HEK293 (cell line): ENCODE results near the gene MKLN1.
A peak's percentile ranks its signal among the peaks of the same experiment; 100 is the strongest.

Experiments used
- CTCF ChIA-PET: fragments of 350-600 bp; formaldehyde crosslinking; extraction: SDS; loops from one replicate; lab custom pipeline; 2021; ENCODE audit warnings: antibody characterized with exemption; lab: Yijun Ruan, JAX
- POLR2A ChIA-PET: fragments of 300-600 bp; formaldehyde crosslinking; extraction: SDS; loops from one replicate; lab custom pipeline; 2020; ENCODE audit warnings: antibody characterized with exemption, inconsistent platforms; lab: Yijun Ruan, JAX
- H3K27ac ChIP-seq: fragments of 200-500 bp; sonication (Bioruptor generic); 2 replicates; pipeline ENCODE4 v1.5.1; 2014; ENCODE audit warnings: low read depth, low read length, control low read depth, inconsistent platforms; ENCODE audit errors: extremely low read depth
- H3K36me3 ChIP-seq, 2 experiments: fragments of 200-500 bp in 1 of 2; sonication (Bioruptor generic) in 1 of 2; 1 replicate in 1 of 2; 2 replicates in 1 of 2; pipeline ENCODE4 v1.5.1; 2014 to 2017; ENCODE audit warnings: inconsistent platforms in 2 of 2, low read length in 2 of 2; ENCODE audit not compliant: control insufficient read depth in 2 of 2, insufficient read depth in 1 of 2
- H3K4me1 ChIP-seq: fragments of 200-500 bp; sonication (Bioruptor generic); 2 replicates; pipeline ENCODE4 v1.5.1; 2014; ENCODE audit warnings: mild to moderate bottlenecking, low read length, inconsistent platforms; ENCODE audit not compliant: control insufficient read depth, insufficient read depth
- H3K4me3 ChIP-seq: 2 replicates; pipeline ENCODE4 v1.5.1; 2011; ENCODE audit warnings: low read depth, mild to moderate bottlenecking, control low read depth, low read length, moderate library complexity
- H3K9me3 ChIP-seq: fragments of 200-500 bp; sonication (Bioruptor generic); 2 replicates; pipeline ENCODE4 v1.5.1; 2014; ENCODE audit warnings: low read depth, low read length, inconsistent platforms; ENCODE audit not compliant: control insufficient read depth, insufficient read depth
- GLIS1 ChIP-seq: fragments of 450-650 bp; formaldehyde crosslinking; IDR thresholded peaks from 2 replicates; pipeline ENCODE4 v1.5.1; 2016; ENCODE audit warnings: missing biosample characterization, missing genetic modification characterization
- KLF10 ChIP-seq: fragments of 450-650 bp; IDR thresholded peaks from 2 replicates; pipeline ENCODE4 v1.5.1; 2018; ENCODE audit warnings: missing biosample characterization, mild to moderate bottlenecking, missing genetic modification characterization
- OVOL3 ChIP-seq: fragments of 450-650 bp; formaldehyde crosslinking; IDR thresholded peaks from 2 replicates; pipeline ENCODE4 v1.5.1; 2016; ENCODE audit warnings: missing biosample characterization, missing genetic modification characterization
- WT1 ChIP-seq: fragments of 450-650 bp; formaldehyde crosslinking; IDR thresholded peaks from 2 replicates; pipeline ENCODE4 v1.5.1; 2016; ENCODE audit warnings: missing biosample characterization, missing genetic modification characterization
- ZBTB17 ChIP-seq: fragments of 450-650 bp; formaldehyde crosslinking; IDR thresholded peaks from 2 replicates; pipeline ENCODE4 v1.5.1; 2016; ENCODE audit warnings: missing biosample characterization, missing genetic modification characterization
- ZNF184 ChIP-seq: fragments of 450-650 bp; IDR thresholded peaks from 2 replicates; pipeline ENCODE4 v1.5.1; 2018; ENCODE audit warnings: missing biosample characterization, mild to moderate bottlenecking, missing genetic modification characterization
- ZNF2 ChIP-seq: fragments of 450-650 bp; formaldehyde crosslinking; IDR thresholded peaks from 2 replicates; pipeline ENCODE4 v1.5.1; 2016; ENCODE audit warnings: missing biosample characterization, missing genetic modification characterization
- ZNF221 ChIP-seq: fragments of 450-650 bp; formaldehyde crosslinking; IDR thresholded peaks from 2 replicates; pipeline ENCODE4 v1.5.1; 2017; ENCODE audit warnings: missing biosample characterization, missing genetic modification characterization, borderline replicate concordance
- ZNF23 ChIP-seq: fragments of 450-650 bp; formaldehyde crosslinking; IDR thresholded peaks from 2 replicates; pipeline ENCODE4 v1.5.1; 2016; ENCODE audit warnings: missing biosample characterization, missing genetic modification characterization, borderline replicate concordance
- ZNF274 ChIP-seq, 2 experiments: fragments of 200-500 bp in 1 of 2; fragments of 450-650 bp in 1 of 2; sonication (Bioruptor generic) in 1 of 2; formaldehyde crosslinking in 1 of 2; IDR thresholded peaks; 2 replicates each; pipeline versions ENCODE4 v1.5.1 to v1.6.1; 2014 to 2016; ENCODE audit warnings: borderline replicate concordance in 1 of 2, inconsistent platforms in 1 of 2, low read length in 1 of 2, missing biosample characterization in 1 of 2, missing genetic modification characterization in 1 of 2
- ZNF394 ChIP-seq: fragments of 450-650 bp; formaldehyde crosslinking; IDR thresholded peaks from 2 replicates; pipeline ENCODE4 v1.5.1; 2016; ENCODE audit warnings: missing biosample characterization, missing genetic modification characterization, mild to moderate bottlenecking, moderate library complexity, borderline replicate concordance
- ZNF423 ChIP-seq: fragments of 450-650 bp; formaldehyde crosslinking; IDR thresholded peaks from 2 replicates; pipeline ENCODE4 v1.5.1; 2016; ENCODE audit warnings: missing biosample characterization, missing genetic modification characterization
- ZNF501 ChIP-seq: fragments of 450-650 bp; formaldehyde crosslinking; IDR thresholded peaks from 2 replicates; pipeline ENCODE4 v1.5.1; 2016; ENCODE audit warnings: missing biosample characterization, missing genetic modification characterization
- ZNF549 ChIP-seq: fragments of 450-650 bp; IDR thresholded peaks from 2 replicates; pipeline ENCODE4 v1.5.1; 2018; ENCODE audit warnings: missing biosample characterization, missing genetic modification characterization, mild to moderate bottlenecking, inconsistent platforms, moderate library complexity
- ZNF610 ChIP-seq: fragments of 450-650 bp; formaldehyde crosslinking; IDR thresholded peaks from 2 replicates; pipeline ENCODE4 v1.5.1; 2016; ENCODE audit warnings: missing biosample characterization, missing genetic modification characterization, borderline replicate concordance
- ZNF76 ChIP-seq: fragments of 450-650 bp; formaldehyde crosslinking; IDR thresholded peaks from 2 replicates; pipeline ENCODE4; 2016; ENCODE audit warnings: low read depth, missing biosample characterization, missing genetic modification characterization, borderline replicate concordance
- ZNF777 ChIP-seq: fragments of 450-650 bp; formaldehyde crosslinking; IDR thresholded peaks from 2 replicates; pipeline ENCODE4 v1.5.1; 2017; ENCODE audit warnings: missing biosample characterization, missing genetic modification characterization, borderline replicate concordance
- ZNF785 ChIP-seq: fragments of 450-650 bp; formaldehyde crosslinking; IDR thresholded peaks from 2 replicates; pipeline ENCODE4 v1.5.1; 2016; ENCODE audit warnings: missing biosample characterization, missing genetic modification characterization
- TF ChIP-seq, protein P1 (sequence below): fragments of 450-650 bp; formaldehyde crosslinking; IDR thresholded peaks from 2 replicates; pipeline ENCODE4 v1.5.1; 2016; ENCODE audit warnings: missing biosample characterization, missing genetic modification characterization
- TF ChIP-seq, protein P2 (sequence below): fragments of 450-650 bp; formaldehyde crosslinking; IDR thresholded peaks from 2 replicates; pipeline ENCODE4 v1.5.1; 2016; ENCODE audit warnings: missing biosample characterization, missing genetic modification characterization
- TF ChIP-seq, protein P3 (sequence below): fragments of 450-650 bp; formaldehyde crosslinking; IDR thresholded peaks from 2 replicates; pipeline ENCODE4 v1.5.1; 2016; ENCODE audit warnings: missing biosample characterization, missing genetic modification characterization, borderline replicate concordance
- TF ChIP-seq, protein P4 (sequence below): fragments of 450-650 bp; formaldehyde crosslinking; IDR thresholded peaks from 2 replicates; pipeline ENCODE4 v1.5.1; 2016; ENCODE audit warnings: missing biosample characterization, missing genetic modification characterization, low read depth

Gene MKLN1

DNA sequence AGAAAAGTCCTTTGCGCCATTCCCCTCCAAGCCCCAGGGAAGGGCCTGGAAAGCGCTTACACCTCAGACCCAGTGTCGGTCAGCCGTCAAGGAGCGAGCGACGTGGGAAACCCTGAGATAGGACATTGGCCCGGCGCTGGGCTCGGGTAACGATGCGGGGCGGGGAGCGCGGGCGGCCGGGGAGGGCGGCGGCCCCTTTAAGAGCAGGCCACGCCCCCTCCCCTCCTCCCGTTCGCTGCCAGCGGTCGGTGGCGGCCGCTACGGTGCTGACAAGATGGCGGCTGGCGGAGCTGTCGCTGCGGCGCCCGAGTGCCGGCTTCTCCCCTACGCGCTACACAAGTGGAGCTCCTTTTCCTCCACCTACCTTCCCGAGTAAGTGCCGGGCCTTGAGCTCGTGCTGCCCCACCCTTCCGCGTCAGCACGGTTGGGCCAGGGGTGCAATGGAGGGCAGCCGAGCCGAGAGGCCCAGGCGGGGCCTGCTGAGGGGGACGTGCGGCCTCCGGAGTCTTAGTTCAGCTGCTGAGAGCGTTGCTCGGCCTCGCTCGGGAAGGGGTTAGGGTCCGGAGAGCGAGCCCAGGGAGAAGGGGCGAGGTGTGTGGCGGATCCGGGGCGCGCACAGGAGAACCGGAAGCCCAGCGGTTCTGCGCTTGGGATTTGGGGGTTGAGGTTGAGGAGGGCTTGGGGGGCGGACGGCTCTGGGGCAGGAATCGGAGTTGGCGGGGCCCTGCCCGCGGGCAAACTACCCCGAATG, at the start of gene MKLN1 (continued):
- TF ChIP-seq ZNF610 (tag by site-specific recombination) (peak; percentile 40; the same call in 1 of the 2 replicates), ZNF2 (tag by site-specific recombination) (peak; percentile 89; the same call in 1 of the 2 replicates), ZNF501 (tag by site-specific recombination) (peak; percentile 98), WT1 (0 out of 2 replicates have a peak, but pooled peaks have one; percentile 29), ZNF76 (peak; percentile 53; the same call in 1 of the 2 replicates), ZNF274 (IDR thresholded peaks at IDR 0.05; ENCODE audit: low read length) (no peak), ZNF274 (tag by site-specific recombination; IDR thresholded peaks at IDR 0.05; ENCODE audit: borderline replicate concordance) (no peak), KLF10 (tag by site-specific recombination) (peak; percentile 73), OVOL3 (tag by site-specific recombination) (0 out of 2 replicates have a peak, but pooled peaks have one; percentile 14)
- TF ChIP-seq, protein P1, sequence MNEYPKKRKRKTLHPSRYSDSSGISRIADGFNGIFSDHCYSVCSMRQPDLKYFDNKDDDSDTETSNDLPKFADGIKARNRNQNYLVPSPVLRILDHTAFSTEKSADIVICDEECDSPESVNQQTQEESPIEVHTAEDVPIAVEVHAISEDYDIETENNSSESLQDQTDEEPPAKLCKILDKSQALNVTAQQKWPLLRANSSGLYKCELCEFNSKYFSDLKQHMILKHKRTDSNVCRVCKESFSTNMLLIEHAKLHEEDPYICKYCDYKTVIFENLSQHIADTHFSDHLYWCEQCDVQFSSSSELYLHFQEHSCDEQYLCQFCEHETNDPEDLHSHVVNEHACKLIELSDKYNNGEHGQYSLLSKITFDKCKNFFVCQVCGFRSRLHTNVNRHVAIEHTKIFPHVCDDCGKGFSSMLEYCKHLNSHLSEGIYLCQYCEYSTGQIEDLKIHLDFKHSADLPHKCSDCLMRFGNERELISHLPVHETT (tag by site-specific recombination): 0 out of 2 replicates have a peak, but pooled peaks have one; percentile 40

DNA sequence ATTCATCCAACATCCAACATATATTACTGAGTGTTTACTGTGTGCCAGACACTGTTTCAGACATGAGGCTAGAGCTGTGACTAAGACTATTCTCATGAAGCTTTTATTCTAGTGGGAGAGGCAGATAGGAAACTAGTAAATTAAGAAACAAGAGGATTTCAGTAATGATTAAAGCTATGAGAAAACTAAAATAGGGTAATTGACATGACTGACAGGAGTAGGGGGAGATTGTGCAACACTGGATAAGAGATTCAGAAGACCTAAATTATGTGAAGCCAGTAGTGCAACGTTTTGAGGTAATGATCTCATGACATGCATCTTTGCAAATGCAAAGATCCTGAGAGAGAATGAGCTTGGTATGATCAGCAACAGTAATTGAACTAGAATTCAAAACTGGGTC, 48.6 kb upstream of the MKLN1 start:
- Histone ChIP-seq H3K4me1 (no peaks in the 10 kb centered on the region), H3K9me3 (no peaks in the 10 kb centered on the region), H3K4me3 (no peak overlapping the region), H3K27ac (no peak overlapping the region), H3K36me3 (no peaks in the 10 kb centered on the region)
- CTCF ChIA-PET: interaction anchor here (0.6 kb wide), 3 partner anchors 26 to 223 kb away, joined by 3 to 5 read pairs (median 4); no protein-coding TSS in a partner anchor
- no peak for TF ChIP-seq ZNF423 (tag by site-specific recombination)
- no peak for TF ChIP-seq ZNF785 (tag by site-specific recombination)
- TF ChIP-seq, protein P2, sequence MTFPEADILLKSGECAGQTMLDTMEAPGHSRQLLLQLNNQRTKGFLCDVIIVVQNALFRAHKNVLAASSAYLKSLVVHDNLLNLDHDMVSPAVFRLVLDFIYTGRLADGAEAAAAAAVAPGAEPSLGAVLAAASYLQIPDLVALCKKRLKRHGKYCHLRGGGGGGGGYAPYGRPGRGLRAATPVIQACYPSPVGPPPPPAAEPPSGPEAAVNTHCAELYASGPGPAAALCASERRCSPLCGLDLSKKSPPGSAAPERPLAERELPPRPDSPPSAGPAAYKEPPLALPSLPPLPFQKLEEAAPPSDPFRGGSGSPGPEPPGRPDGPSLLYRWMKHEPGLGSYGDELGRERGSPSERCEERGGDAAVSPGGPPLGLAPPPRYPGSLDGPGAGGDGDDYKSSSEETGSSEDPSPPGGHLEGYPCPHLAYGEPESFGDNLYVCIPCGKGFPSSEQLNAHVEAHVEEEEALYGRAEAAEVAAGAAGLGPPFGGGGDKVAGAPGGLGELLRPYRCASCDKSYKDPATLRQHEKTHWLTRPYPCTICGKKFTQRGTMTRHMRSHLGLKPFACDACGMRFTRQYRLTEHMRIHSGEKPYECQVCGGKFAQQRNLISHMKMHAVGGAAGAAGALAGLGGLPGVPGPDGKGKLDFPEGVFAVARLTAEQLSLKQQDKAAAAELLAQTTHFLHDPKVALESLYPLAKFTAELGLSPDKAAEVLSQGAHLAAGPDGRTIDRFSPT (tag by site-specific recombination): no peak
- TF ChIP-seq ZBTB17 (tag by site-specific recombination): no peak
- TF ChIP-seq, protein P3, sequence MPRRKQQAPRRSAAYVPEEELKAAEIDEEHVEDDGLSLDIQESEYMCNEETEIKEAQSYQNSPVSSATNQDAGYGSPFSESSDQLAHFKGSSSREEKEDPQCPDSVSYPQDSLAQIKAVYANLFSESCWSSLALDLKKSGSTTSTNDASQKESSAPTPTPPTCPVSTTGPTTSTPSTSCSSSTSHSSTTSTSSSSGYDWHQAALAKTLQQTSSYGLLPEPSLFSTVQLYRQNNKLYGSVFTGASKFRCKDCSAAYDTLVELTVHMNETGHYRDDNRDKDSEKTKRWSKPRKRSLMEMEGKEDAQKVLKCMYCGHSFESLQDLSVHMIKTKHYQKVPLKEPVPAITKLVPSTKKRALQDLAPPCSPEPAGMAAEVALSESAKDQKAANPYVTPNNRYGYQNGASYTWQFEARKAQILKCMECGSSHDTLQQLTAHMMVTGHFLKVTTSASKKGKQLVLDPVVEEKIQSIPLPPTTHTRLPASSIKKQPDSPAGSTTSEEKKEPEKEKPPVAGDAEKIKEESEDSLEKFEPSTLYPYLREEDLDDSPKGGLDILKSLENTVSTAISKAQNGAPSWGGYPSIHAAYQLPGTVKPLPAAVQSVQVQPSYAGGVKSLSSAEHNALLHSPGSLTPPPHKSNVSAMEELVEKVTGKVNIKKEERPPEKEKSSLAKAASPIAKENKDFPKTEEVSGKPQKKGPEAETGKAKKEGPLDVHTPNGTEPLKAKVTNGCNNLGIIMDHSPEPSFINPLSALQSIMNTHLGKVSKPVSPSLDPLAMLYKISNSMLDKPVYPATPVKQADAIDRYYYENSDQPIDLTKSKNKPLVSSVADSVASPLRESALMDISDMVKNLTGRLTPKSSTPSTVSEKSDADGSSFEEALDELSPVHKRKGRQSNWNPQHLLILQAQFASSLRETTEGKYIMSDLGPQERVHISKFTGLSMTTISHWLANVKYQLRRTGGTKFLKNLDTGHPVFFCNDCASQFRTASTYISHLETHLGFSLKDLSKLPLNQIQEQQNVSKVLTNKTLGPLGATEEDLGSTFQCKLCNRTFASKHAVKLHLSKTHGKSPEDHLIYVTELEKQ: no peak
- no peak for TF ChIP-seq ZNF221 (tag by site-specific recombination)
- TF ChIP-seq ZNF184 (tag by site-specific recombination): no peak
- TF ChIP-seq ZNF23 (tag by site-specific recombination): no peak
- TF ChIP-seq ZNF549: no peak
- no peak for TF ChIP-seq ZNF394 (tag by site-specific recombination)
- TF ChIP-seq ZNF777: no peak
- TF ChIP-seq GLIS1 (tag by site-specific recombination): no peak
- TF ChIP-seq, protein P4, sequence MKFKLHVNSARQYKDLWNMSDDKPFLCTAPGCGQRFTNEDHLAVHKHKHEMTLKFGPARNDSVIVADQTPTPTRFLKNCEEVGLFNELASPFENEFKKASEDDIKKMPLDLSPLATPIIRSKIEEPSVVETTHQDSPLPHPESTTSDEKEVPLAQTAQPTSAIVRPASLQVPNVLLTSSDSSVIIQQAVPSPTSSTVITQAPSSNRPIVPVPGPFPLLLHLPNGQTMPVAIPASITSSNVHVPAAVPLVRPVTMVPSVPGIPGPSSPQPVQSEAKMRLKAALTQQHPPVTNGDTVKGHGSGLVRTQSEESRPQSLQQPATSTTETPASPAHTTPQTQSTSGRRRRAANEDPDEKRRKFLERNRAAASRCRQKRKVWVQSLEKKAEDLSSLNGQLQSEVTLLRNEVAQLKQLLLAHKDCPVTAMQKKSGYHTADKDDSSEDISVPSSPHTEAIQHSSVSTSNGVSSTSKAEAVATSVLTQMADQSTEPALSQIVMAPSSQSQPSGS (tag by site-specific recombination): no peak
- POLR2A ChIA-PET: no interaction called here
